Osteocyte (in vitro differentiated cells): ENCODE measurements around the gene CCDC106. TPM values are rescaled to one million over a fixed set of nuclear protein-coding genes. Genes with fewer than 3 reads are reported as not detected.

Experiments used
- DNase-seq: peaks from one replicate; pipeline ENCODE4 v3.0.0; 2021; ENCODE audit warnings: mixed read lengths; ENCODE audit not compliant: unreplicated experiment; ENCODE audit errors: extremely low spot score
- H3K27ac Mint-ChIP-seq: one replicate; pipeline ENCODE4 v1.8.0; 2021; ENCODE audit warnings: mild to moderate bottlenecking, mixed read lengths; ENCODE audit not compliant: unreplicated experiment
- H3K27me3 Mint-ChIP-seq: one replicate; pipeline ENCODE4 v1.8.0; 2021; ENCODE audit warnings: mixed read lengths; ENCODE audit not compliant: unreplicated experiment
- H3K36me3 Mint-ChIP-seq: one replicate; pipeline ENCODE4 v1.8.0; 2021; ENCODE audit warnings: mixed read lengths; ENCODE audit not compliant: unreplicated experiment
- H3K4me1 Mint-ChIP-seq: one replicate; pipeline ENCODE4 v1.8.0; 2021; ENCODE audit warnings: mixed read lengths; ENCODE audit not compliant: unreplicated experiment
- H3K4me3 Mint-ChIP-seq: one replicate; pipeline ENCODE4 v1.8.0; 2021; ENCODE audit warnings: mild to moderate bottlenecking, moderate library complexity, mixed read lengths; ENCODE audit not compliant: unreplicated experiment
- H3K9me3 Mint-ChIP-seq: one replicate; pipeline ENCODE4 v1.8.0; 2021; ENCODE audit warnings: mixed read lengths; ENCODE audit not compliant: unreplicated experiment
- CTCF ChIP-seq: fragments of 200-600 bp; sonication (generic); IDR thresholded peaks from 2 replicates; pipeline ENCODE4 v1.5.0; 2021; ENCODE audit warnings: antibody characterized with exemption, mild to moderate bottlenecking, moderate library complexity
- long read RNA-seq: library from polyadenylated mRNA; unstranded; transcript quantifications from one replicate; pipeline ENCODE4 v2.0.0, GENCODE V29; 2021
- total RNA-seq: library from RNA; stranded (reverse); gene quantifications from 2 replicates; pipeline ENCODE4 v1.2.1, GENCODE V29; 2021

The CCDC106 gene
- 25.9 and 28.1 TPM in 2 replicates for total RNA-seq
- long read RNA-seq = 0 reads

- Mint-ChIP-seq H3K4me3 (peak within 1 kb of the TSS; percentile 87), H3K27ac (peak within 1 kb of the TSS; percentile 80), H3K36me3 (peaks cover 14% of the 10 kb centered on the region), H3K4me1 (peaks cover 48% of the 10 kb centered on the region), H3K9me3 (no peaks in the 10 kb centered on the region), H3K27me3 (no peaks in the 10 kb centered on the region)
- TF ChIP-seq CTCF = no peak
- DNase-seq = no peak
Measured at GRCh38 chr19:55647732-55648584, at the start of gene CCDC106. CCDC106 (plus strand) TSS chr19:55648212; CDS start chr19:55649047, 835 bp downstream.

DNA sequence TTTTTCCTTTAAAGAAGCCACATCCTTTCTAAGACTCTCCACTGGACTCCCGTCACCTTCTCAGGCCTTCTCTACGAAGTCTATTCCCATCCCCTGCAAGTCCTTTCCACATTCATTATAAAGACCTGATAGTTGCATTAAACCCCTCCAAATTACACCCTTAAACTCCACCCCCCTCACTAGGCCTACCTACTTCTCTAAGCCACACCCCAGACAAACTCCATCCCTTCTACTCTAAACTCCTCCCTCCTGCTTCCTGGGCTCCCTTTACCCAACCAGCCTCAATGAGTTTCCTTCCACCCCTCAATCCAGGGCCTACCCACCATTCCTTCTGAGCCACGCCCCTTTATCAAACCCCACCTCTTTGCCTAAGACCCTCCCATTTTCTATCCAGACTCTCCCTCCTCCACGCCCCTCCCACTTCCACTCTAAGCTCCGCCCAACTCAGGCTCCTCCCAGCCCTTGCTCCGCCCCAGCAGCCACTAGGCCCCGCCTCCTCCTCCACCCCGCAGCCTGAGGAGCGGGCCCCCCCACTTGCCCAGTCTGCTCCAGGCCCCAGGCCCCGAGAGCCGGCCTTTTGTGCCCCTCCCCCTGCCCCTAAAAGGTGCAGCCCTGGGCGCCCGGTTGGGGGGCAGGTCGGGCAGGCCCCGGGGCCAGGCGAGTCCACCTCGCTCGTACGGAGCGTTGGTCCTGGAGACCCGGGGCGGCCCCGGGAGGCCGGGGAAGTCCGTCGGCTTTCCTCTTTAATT is 49.1 kb upstream of the CCDC106 start:
- H3K27ac Mint-ChIP-seq = peak overlapping the region; percentile 100
- no peaks in the 10 kb centered on the region for H3K27me3 Mint-ChIP-seq
- no peaks in the 10 kb centered on the region for H3K9me3 Mint-ChIP-seq
- H3K4me3 Mint-ChIP-seq = peak overlapping the region; percentile 96
- TF ChIP-seq CTCF = no peak
- H3K36me3 Mint-ChIP-seq = peaks cover 27% of the 10 kb centered on the region
- peak; percentile 99 for DNase-seq
- peaks cover 17% of the 10 kb centered on the region for H3K4me1 Mint-ChIP-seq

DNA sequence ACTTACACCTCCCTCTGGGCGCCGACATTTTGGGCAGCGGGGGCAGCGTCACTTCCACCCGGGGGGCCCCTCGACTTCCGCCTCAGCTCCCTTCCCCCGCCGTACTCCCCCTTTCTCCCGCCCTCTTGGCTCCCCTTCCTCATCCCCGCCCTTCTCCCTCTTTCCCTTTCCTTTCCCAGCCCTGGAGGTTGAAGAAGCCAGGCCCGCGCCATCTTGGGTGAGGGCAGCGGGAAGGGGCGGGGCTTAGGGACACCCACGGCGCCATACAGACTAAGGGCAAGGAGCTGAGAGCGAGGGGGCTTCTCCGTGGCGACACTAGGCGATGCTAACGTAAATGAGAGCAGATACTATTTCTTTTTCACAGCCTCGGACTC is 48.6 kb upstream of the CCDC106 start, which contains the start of gene FIZ1:
FIZ1 (minus strand) TSS at position 50 of the 374 bp plus-strand sequence. CDS start 1,652 bp downstream, outside the sequence.
- no peak for TF ChIP-seq CTCF
- Mint-ChIP-seq H3K27me3 (no peaks in the 10 kb centered on the region), H3K27ac (peak within 1 kb of the TSS; percentile 100), H3K36me3 (peaks cover 27% of the 10 kb centered on the region), H3K4me1 (peaks cover 20% of the 10 kb centered on the region), H3K4me3 (peak within 1 kb of the TSS; percentile 96), H3K9me3 (no peaks in the 10 kb centered on the region)
- DNase-seq = peak; percentile 99

DNA sequence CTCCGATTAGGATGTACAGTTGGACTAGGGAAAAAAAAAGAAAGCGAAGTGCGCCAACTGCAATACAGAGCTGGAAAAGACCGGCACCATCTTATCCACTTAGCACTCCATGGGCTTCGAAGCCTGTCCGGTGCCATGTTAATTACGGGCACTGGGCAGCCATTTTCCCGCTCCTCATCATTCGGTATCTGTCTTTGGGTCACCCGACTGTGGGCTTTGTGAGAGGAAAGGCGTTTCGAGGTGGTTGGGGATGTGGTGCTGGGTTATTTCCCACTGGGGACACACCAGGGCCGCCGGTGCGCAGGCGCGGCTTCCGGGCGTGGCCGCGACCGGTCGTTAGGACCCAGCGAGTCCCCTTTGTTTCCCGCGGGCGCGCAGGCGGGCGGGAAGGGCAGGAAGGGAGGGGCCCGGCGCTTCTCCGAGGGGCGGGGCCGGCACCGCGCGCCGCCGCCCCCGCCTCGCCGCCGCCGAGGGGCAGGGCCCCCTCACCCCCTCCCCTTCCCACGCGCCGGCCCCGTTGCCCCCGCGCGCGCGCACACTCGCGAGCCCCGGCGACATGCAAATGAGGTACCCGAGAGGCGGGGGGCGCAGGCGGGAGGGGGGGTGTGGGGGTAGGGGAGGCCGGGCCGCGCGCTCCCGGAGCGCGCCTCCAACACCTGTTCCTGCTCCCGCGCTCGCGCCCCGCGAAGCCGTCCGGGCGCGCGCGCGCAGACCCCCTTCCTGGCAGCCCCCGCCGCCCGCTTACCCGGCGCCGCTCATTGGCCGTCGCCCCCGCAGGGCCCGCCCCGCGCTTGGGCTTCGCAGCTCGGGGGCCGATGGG is 48.0 kb upstream of the CCDC106 start, which contains the start of gene ZNF524:
ZNF524 (plus strand) TSS at position 447 of the 820 bp plus-strand sequence. CDS start 1,825 bp downstream, outside the sequence.
- no peak for TF ChIP-seq CTCF
- peak within 1 kb of the TSS; percentile 96 for H3K4me3 Mint-ChIP-seq
- peak; percentile 95 for DNase-seq
- H3K27ac Mint-ChIP-seq = peak within 1 kb of the TSS; percentile 100
- peaks cover 25% of the 10 kb centered on the region for H3K4me1 Mint-ChIP-seq
- no peaks in the 10 kb centered on the region for H3K9me3 Mint-ChIP-seq
- H3K36me3 Mint-ChIP-seq = peaks cover 22% of the 10 kb centered on the region
- H3K27me3 Mint-ChIP-seq = no peaks in the 10 kb centered on the region
